GM21723 (cell line): ENCODE data around the gene CREM.

Experiments
- ATAC-seq: cut with Tn5 transposase; IDR thresholded peaks from one replicate; pipeline ENCODE4 v1.9.1; 2021; ENCODE audit warnings: mild to moderate bottlenecking, moderate library complexity; ENCODE audit not compliant: unreplicated experiment

Gene CREM

GRCh38 chr10:35133586-35133985 is 6.9 kb downstream of the CREM start:
- no peak for ATAC-seq

DNA sequence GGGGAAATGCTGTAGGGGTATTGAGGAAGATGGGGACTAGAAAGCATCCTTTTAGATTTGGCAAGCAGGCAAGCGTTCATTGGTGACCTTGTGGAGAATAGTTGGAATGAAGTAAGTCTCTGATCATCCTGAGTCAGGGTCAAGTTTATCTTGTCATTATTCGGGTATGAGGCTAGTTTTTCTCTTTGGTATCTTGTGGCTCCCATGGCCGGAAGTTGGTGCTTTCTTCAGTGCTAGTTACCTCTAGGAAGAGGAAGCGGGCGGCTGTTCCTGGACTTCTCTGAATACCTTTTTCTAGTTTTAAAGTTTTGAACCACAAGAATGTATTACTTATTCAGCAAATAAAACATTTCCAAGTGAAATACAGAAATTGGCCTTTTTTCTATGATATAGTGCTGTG is 9.2 kb downstream of the CREM start:
- ATAC-seq: peak; percentile 25

GRCh38 chr10:35136263-35136815 is 9.7 kb downstream of the CREM start:
- peak; percentile 58 for ATAC-seq

DNA sequence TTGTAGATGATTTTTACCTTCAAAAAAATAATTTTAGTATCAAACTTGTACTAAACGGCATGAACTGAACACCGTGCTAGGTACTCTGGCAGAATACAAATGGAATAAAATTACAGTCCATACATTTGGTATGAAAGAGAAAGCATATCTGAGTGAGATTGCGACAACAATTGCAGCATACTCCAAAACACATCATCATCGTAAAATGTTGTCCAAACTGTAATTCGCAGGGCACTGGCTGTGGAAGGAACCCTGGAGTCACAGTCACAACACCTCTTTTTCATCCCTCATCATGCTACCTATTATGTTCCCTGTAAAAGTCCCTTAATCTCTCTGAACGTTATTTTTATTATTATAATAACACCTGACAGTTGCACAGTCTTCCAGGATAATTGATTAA is 13.5 kb downstream of the CREM start:
- ATAC-seq: no peak

- ATAC-seq: no peak
Observed at GRCh38 chr10:35140727-35141126, 14.1 kb downstream of the CREM start.

DNA sequence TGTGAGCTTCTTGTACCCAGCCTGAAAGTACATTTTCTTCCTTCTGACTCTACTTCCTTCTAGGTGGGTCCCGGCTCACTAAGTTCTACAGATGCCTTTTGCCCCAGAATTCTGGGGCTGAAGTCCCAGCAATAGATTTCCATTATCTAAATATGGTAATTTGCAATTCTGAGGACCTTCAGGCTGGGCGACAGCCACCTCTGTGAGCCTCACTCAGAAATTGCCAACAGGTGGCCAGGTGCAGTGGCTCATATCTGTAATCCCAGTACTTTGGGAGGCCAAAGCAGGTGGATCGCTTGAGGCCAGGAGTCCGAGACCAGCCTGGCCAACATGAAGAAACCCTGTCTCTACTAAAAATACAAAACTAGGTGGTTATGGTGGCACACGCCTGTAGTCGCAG is 23.7 kb downstream of the CREM start:
- no peak for ATAC-seq

DNA sequence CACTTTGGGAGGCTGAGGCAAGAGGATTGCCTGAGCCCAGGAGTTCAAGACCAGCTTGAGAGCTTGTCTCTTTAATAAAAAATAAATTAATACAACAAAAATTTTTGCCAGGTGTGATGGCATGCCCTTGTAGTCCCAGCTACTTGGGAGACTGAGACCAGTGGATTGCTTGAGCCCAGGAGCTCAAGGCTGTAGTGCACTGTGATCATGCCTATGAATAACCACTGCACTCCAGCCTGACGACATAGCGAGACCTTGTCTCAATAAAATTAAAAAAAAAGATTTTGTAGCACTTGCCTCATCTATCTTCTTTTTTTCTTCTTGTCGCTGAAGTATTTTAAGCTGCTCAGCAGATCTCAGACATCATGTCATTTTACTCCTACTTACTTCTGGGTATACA is 26.3 kb downstream of the CREM start:
- no peak for ATAC-seq

GRCh38 chr10:35153716-35154115 is 27.1 kb downstream of the CREM start:
- no peak for ATAC-seq

DNA sequence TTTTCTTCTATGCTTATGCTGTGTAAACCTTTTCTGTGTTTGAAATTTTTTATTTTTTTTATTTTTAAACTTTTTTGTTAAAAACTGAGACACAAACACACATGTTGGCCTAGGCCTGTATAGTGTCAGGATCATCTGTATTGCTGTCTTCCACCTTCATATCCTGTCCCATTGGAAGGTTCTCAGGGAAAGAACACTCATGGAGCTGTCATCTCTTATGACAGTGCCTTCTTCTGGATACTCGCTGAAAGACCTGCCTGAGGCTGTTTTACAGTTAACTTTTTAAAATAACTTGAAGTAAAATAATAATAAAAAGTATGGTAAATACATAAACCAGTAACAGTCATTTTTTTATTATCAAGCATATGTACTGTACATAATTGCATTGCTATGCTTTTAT is 34.1 kb downstream of the CREM start:
- no peak for ATAC-seq

- ATAC-seq: no peak
Observed at GRCh38 chr10:35161906-35162305, 35.3 kb downstream of the CREM start.

DNA sequence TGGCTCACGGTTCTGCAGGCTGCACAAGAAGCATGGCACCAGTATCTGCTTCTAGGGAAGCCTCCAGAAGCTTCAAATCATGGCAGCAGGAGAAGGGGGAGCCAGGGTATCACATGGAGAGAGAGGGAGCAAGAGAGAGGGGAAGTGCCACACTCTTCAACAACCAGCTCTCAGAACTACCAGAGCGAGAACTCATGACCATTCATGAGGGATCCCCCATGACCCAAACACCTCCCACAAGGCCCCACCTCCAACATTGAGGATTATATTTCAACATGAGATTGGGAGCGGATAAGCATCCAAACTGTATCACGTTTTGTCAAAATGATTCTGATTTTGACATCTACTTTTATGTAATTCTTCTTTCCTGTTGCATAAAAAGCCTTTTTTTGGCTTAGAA is 38.5 kb downstream of the CREM start:
- no peak for ATAC-seq

- ATAC-seq: no peak
Observed at GRCh38 chr10:35165811-35166210, 39.2 kb downstream of the CREM start.

DNA sequence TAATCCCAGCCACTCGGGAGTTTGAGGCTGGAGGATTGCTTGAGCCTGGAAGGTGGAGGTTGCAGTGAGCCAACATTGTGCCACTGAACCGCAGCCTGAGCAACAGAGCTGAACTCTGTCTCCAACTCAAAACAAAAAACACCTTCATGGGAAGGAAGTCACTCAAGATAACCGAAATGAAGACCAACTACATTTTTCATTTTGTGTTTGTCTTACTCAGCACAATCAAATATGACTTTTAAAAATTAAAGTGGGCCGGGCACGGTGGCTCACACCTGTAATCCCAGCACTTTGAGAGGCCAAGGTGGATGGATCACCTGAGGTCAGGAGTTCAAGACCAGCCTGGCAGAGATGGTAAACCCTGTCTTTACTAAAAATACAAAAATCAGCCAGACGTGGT is 40.0 kb downstream of the CREM start:
- no peak for ATAC-seq

DNA sequence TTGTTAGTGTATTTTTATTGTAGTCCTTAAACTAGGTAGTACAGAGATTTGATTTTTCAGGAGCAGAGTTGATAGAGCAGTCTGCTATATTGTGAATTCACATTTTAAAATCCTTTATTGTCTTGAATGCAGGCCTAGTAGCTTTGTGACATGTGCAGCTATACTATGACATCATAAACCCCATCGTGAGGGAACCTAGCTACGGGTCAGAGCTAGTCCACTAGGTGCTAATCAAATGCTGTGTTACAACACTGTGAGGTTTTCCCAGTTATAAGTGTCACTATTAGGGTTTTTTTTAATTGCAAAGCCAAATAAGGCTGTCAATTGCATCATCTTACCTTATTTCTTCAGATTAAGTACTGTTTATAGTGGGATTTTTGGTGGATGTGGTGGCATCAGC is 40.7 kb downstream of the CREM start:
- ATAC-seq: no peak

GRCh38 chr10:35172146-35172545 is 45.5 kb downstream of the CREM start:
- no peak for ATAC-seq

DNA sequence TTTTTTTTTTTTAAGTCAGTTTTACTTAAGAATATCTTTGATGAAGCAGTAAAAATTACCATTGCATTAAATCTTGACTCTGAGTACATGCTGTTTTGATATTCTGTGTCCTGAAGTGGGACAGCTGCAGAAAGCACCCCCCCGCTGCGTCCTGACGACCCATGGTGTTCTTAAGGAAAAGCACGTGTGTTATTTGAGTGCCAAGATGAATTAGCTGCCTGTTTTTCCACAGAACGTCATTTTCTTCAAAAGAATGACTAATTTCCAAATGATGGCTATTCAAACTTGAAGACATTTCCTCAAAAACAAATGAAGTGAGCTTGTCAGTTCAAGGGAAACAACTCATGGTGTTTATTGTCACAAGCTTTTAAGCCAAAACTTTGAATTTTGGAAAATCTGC is 45.9 kb downstream of the CREM start:
- no peak for ATAC-seq

- ATAC-seq: no peak
Observed at GRCh38 chr10:35178331-35178730, 51.7 kb downstream of the CREM start.

GRCh38 chr10:35182631-35183510 is 56.2 kb downstream of the CREM start:
- no peak for ATAC-seq

- ATAC-seq: no peak
Observed at GRCh38 chr10:35184527-35185171, 58.0 kb downstream of the CREM start.

- ATAC-seq: no peak
Observed at GRCh38 chr10:35185260-35186034, 58.8 kb downstream of the CREM start.

GRCh38 chr10:35188954-35189353 is 62.3 kb downstream of the CREM start:
- no peak for ATAC-seq
